ENCODE measurements around the gene DNAJC1.

DNA sequence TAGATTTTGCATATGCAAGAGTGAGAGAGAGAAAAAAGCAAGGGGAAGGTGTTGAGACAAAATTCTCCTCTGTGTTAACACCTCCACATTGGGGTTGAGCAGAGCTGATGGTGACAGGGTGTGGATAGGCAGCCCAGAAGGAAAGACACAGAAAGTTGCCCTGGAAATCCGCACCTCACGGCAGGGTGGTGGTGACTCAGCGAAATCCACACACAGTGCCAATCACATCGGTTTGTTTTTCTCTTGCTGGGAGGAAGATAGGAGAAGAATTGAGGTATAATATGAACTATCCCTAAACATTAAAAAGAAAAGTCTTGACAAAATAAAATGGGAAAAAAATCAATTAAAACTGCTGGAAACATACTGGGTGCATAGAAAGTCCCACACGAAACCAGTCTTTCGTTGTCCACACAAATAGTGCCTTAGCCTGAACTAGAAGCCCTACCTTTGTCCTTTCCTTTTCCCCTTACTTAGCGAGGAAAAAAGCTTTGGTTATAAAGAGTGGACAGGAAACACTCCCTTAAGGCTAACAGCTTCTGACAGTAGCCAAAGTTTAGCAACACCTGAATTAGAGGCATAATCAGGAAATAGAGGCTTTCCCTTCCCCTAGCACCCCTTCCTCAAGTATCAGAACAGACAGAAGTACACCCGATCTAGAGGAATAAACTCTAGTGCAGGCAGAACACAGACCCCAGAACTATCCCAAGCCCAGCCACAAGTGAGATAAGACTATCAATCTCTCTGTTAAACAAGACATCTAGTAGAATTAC lies 39.2 kb upstream of the DNAJC1 start:
- TF ChIP-seq CTCF (IDR thresholded peaks at IDR 0.05) (no peak), ZFX (IDR thresholded peaks at IDR 0.05; ENCODE audit: borderline replicate concordance) (no peak)

All from 22Rv1 (cell line).